OCI-LY3 (cell line): Measurements from ENCODE around the gene WBP1.
"Not testable (repeated sequence)": the region's sequence is repeated elsewhere in the genome, so short reads cannot be mapped to it uniquely, and the experiment has no call there.

ENCODE experiments used
- CTCF ChIP-seq: fragments of 200-600, 300-600 bp; sonication (generic); IDR thresholded peaks from 2 replicates; pipeline ENCODE4 v1.5.1; 2014; ENCODE audit warnings: antibody characterized with exemption, low read length, low read depth
- EZH2phosphoT487 ChIP-seq: fragments of 200-600 bp; shearing (Covaris generic); IDR thresholded peaks from 2 replicates; pipeline ENCODE4 v1.6.1; 2018; ENCODE audit warnings: antibody characterized with exemption, mixed run types, low read depth

- not testable (repeated sequence) for TF ChIP-seq CTCF, EZH2phosphoT487
These were observed 1.9 kb downstream of the WBP1 start for GRCh38 chr2:74460187-74460586.
